HG02938 (cell line): ENCODE measurements around the gene TOMM40.
"Not testable (repeated sequence)": the region's sequence is repeated elsewhere in the genome, so short reads cannot be mapped to it uniquely, and the experiment has no call there.

Experiments used
- ATAC-seq: cut with Tn5 transposase; IDR thresholded peaks from one replicate; pipeline ENCODE4 v1.9.1; 2021; ENCODE audit warnings: mild to moderate bottlenecking, moderate library complexity; ENCODE audit not compliant: unreplicated experiment

Gene TOMM40

DNA sequence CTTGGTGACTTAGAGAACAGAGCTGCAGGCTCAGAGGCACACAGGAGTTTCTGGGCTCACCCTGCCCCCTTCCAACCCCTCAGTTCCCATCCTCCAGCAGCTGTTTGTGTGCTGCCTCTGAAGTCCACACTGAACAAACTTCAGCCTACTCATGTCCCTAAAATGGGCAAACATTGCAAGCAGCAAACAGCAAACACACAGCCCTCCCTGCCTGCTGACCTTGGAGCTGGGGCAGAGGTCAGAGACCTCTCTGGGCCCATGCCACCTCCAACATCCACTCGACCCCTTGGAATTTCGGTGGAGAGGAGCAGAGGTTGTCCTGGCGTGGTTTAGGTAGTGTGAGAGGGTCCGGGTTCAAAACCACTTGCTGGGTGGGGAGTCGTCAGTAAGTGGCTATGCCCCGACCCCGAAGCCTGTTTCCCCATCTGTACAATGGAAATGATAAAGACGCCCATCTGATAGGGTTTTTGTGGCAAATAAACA lies 33.2 kb downstream of the TOMM40 start:
- ATAC-seq, result no peak

DNA sequence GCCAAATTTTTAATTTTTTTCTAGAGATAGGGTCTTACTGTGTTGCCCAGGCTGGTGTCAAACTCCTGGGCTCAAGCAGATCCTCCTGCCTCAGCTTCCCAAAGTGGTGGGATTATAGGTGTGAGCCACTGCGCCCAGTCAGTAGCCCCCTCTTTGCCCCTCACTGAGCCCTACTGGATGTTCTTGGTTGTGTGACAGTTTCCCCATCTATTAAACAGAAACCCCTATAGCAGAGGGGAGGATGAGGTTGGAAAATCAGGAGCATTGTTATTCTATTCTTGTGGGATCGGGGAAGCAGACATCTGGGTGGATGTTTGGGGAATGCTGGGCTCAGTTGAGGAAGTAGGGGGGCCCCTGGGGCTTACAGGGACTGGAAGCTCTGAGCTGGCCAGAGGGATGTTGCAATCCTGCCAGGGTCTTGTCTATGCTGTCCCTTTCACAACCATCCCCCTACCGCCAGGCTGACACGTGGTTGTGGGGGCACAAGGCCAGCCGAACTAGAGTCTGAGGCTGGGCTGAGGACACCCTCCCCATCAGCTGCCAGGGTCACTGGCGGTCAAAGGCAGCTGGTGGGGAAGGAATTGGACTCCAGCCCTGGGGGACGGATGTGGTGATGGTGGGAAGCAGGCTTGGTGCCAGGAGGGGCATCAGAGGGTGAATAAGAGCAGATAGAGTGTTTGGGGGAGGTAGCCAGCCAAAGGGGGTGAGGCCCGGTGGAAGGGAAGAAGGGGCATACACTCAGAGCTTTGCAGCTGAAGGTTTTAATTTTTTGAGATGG lies 34.2 kb downstream of the TOMM40 start:
- ATAC-seq, result no peak

DNA sequence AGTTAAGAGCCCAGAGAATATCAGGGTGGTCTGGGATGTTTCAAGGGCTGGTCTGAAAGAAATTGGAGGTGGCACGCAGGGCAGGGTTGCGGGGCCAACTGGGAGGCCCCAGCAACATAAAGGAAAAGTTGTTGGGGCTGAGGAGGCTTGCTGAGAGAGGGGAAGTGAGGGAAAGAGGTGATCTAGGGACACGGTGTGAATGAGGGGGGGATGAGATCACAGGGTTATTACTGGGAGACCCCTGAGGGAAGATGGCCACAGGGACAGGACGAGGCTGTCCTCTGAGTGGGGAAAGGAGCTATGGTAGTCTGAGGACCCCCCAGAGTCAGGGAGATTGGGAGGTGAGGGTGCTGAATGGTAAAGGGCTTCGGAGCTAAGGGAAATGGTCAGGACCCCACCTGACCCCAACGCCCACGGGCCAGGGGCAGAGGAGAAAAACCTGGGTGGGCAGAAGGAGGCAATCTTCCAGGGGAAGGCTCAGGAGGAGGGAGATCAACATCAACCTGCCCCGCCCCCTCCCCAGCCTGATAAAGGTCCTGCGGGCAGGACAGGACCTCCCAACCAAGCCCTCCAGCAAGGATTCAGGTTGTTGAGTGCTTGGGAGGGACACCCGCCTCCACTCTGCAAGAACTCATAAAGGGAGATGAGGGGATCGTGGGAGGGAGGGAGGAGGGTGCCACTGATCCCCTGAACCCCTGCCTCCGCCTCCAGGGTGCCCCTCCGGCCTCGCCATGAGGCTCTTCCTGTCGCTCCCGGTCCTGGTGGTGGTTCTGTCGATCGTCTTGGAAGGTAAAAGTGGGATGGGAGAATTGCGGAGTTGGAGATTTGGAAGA lies 35.4 kb downstream of the TOMM40 start:
- ATAC-seq, result not testable (repeated sequence)

DNA sequence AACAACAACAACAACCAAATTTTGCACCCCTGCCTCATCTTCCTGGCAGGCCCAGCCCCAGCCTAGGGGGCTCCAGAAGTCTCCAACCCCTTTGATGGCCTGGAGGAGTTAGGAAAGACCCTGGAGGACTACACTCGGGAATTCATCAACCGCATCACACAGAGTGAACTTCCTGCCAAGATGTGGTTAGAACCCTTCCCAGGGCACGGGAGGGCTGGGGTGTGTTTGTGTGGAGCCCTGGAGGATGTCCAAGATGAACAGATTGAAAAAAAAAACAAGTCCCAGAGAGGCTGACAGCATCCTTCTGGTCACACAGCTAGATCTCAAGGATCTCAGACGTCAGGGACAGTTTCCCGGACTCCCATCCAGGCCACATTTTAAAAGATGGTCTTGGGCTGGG lies 36.7 kb downstream of the TOMM40 start:
- ATAC-seq, result no peak

DNA sequence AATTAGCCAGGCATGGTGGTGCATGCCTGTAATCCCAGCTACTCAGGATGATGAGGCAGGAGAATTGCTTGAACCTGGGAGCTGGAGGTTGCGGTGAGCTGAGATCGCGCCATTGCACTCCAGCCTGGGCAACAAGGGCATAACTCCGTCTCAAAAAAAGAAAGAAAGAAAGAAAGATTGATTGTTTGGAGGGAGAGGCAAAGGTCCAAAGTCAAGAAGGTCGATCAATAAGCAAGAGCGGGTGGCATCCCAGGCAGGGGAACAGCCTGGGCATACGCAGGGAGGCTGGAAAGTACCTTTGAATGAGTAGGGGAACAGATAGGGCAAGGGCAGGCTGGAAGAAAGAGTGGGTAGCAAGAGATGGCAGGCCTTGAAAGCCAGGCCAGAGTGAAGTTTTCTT lies 39.0 kb downstream of the TOMM40 start:
- no peak for ATAC-seq

DNA sequence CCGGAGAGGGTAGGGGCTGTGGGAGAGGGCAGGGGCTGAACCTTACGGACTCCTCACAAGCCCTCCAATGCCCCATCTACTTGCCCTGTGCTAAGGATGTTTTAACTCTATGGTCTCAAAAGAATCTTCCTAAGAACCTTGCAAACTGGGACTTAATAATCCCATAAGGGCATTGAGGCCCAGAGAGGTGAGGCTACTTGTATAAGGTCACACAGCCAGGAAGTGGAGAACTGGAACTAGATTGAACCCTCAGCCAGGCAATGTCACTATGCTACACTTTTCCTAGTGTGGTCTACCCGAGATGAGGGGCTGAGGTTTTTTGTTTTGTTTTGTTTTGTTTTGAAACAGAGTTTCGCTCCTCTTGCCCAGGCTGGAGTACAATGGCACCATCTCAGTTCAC lies 40.5 kb downstream of the TOMM40 start:
- ATAC-seq, result no peak

DNA sequence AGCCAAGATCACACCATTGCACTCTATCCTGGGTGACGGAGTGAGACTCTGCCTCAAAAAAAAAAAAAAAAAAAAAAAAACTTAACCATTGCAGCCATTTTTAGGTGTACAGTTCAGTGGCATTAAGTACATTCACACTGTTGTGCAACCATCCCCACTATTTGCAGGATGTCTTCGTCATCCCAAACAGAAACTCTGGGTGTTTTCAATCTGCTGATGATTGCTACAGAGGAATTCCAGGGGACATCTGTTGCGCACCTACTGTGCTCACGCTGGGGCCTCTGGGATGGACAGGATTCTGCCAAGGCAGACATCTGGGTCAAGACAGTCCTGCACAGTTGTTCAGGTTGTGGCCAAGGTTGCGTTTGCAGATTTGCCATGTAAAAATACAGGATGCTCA lies 48.6 kb downstream of the TOMM40 start:
- no peak for ATAC-seq

DNA sequence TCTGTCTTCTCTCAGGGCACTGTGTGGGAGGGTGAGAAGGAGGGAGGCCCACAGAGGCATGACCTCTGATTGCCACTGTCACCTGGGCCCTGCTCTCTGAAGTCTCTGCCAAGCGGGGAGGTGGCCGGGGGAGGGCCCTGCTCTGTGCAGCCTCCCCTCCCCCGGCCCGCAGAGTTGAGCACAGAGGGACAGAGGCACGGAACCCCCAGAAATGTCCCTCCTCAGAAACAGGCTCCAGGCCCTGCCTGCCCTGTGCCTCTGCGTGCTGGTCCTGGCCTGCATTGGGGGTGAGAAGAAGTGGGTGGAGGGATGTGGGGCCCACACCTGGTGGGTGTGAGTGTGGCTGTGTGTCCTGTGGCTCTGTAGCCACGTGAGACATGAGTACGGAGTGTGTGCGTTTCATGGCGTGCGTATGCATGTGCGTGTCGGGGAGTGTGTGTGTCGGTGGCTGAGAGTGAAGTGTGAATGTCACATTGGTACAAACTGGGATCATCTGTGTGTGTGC lies 51.1 kb downstream of the TOMM40 start, which contains the start of gene APOC4:
Gene APOC4, plus strand, starts transcription at position 171 of the 505 bp plus-strand sequence. Its CDS starts 41 bp downstream, at position 212.
- no peak for ATAC-seq

DNA sequence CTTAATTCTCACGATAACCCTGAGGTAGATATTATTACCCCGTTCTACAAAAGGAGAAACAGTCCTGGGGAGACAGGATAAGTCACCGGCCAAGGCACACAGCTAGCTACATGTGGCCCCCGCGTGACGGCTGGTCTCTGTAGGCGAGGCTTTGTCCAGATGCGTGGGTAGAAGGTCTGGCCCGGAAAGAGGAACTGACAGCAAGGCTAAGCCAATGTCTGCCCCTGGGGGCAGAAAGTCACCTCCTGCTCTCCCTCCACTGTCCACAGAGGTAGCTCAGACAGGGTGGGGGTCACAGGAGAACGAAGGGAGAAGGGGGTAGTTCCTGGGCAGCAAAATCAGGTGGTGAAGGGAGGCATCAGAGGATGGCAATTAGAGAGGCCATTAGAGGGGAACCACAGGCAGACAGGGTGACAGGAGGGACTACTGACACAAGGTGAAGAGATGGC lies 52.8 kb downstream of the TOMM40 start:
- no peak for ATAC-seq

DNA sequence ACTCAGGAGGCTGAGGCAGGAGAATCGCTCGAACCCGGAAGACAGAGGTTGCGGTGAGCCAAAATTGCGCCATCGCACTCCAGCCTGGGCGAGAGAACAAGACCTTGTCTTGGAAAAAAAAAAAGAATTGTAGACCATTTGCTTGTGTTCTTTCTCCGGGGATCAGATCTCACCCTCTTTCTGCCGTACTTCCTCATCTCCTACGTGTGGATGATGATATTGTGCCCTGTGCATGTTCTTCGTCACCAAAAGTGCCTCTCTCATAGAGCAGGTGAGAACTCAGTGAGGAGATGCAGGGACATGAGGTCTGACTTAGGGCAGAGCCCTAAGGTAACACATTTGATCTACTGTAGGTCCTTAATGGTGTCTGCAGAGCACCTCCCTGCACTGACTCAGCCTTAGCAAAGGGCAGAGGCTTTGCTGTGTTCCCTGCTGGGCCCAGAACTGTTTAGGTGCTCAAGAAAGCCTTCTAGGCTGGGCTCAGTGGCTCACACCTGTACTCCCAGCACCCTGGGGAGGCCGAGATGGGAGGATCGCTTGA lies 56.1 kb downstream of the TOMM40 start:
- no peak for ATAC-seq

DNA sequence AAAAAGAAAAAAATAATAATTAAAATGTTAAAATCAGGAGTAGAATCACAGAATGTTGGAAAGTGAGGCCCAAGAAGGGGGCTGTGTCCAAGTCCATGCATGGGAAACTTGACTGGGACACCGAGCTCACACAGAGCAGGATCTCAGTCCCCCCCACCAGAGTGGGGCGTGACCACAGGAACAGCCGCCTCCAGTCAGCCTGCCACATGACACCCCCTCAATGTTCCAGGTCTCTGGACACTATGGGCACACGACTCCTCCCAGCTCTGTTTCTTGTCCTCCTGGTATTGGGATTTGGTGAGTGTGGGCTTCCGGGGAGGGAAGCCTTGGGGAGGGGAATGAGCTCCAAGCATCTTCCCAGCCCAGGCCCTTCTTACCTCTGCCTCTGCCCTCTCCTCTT lies 57.2 kb downstream of the TOMM40 start:
- ATAC-seq, result no peak

DNA sequence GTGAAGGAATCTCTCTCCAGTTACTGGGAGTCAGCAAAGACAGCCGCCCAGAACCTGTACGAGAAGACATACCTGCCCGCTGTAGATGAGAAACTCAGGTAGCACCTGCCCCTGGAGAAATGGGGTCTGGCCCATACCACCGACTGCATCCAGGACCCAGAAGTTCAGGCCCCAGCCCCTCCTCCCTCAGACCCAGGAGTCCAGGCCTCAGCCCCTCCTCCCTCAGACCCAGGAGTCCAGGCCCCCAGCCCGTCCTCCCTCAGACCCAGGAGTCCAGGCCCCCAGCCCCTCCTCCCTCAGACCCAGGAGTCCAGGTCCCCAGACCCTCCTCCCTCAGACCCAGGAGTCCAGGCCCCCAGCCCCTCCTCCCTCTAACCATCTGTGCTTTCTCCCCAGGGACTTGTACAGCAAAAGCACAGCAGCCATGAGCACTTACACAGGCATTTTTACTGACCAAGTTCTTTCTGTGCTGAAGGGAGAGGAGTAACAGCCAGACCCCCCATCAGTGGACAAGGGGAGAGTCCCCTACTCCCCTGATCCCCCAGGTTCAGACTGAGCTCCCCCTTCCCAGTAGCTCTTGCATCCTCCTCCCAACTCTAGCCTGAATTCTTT lies 57.8 kb downstream of the TOMM40 start:
- no peak for ATAC-seq

DNA sequence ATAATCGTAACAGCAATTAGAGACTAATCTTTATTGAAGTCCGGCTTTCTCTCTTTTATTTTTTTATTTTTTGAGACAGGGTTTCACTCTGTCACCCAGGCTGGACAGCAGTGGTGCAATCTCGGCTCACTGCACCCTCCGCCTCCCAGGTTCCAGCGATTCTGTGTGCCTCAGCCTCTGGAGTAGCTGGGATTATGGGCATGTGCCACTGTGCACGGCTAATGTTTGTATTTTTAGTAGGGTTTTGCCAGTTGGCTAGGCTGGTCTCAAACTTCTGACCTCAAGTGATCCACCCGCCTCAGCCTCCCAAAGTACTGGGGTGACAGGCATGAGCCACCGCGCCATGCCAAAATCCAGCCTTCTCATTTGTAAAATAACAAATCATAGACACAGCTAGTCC lies 58.5 kb downstream of the TOMM40 start:
- no peak for ATAC-seq

DNA sequence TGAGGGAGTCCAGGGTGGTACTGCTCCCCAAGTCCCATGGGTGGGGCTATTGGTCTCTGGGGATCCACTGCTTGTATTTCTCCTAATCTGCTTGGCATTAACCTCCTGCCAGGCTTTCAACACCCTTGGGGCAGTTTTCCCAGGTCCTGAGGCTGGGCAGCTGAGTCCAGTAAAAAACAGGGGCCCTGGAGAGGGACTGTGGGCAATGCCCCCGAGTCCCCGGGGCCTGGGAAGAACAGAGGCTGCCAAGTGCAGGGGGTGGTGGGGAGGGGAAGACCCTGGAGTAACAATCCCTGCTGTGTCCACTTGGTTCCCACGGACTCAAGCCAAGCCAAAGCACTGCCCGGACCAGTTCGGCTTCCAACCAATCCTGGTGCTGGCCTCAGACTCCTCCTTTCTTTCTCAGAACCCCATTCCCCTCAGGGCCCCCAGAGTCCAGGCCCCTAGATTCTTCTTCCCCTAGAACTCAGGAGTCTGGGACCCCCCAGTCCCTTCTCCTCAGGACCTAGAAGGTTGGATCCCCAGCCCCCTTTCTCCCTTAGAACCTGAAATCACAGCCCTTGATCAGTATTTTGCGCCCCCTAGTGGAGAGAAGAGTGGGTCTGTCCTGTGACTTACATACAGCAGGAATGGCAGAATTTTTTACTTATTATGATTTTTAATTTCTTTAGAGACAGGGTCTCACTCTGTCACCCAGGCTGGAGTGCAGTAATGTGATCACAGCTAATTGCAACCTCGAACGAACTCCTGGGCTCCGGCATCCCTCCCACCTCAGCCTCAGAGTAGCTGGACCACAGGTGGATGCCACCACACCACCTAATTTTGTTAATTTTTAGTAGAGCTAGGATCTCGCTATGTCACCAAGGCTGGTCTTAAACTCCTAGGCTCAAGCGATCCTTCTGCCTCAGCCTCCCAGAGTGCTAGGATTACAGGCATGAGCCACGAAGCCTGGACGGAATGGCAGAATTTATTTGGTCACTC lies 60.4 kb downstream of the TOMM40 start:
- ATAC-seq, result no peak
